Measurements from ENCODE around the gene CIRBP. TPM values are rescaled to one million over a fixed set of nuclear protein-coding genes. Genes with fewer than 3 reads are reported as not detected.
A peak's percentile ranks its signal among the peaks of the same experiment; 100 is the strongest.

The CIRBP gene
- total and polyA plus RNA-seq, 2 of the 13 experiments (the other 11 are each of a cell fraction or from before 2014, with no cell fraction given): 133 to 140 TPM

GRCh38 chr19:1272423-1273262, 3.5 kb downstream of the CIRBP start:
- Histone ChIP-seq H3K4me3 (replicated peaks in 1 of 3; ENCODE audit: insufficient read depth in 1 of 3, low read depth in 2 of 3, low read length in 3 of 3) (no peak overlapping the region), H3K79me2 (ENCODE audit: insufficient read depth, low read length) (peaks cover 38% of the 10 kb centered on the region), H4K20me1 (ENCODE audit: insufficient read depth, low read length) (peaks cover 36% of the 10 kb centered on the region), H2AFZ (ENCODE audit: low read length) (no peak overlapping the region), H3K9me3 (ENCODE audit: low read length) (no peaks in the 10 kb centered on the region), H3K27me3 (ENCODE audit: control insufficient read depth in 1 of 2, insufficient read depth in 2 of 2, low read length in 2 of 2) (no peaks in the 10 kb centered on the region), H3K27ac (ENCODE audit: extremely low read length, insufficient read depth, low read length) (no peak overlapping the region), H3K4me2 (ENCODE audit: low read depth, low read length) (no peak overlapping the region), H3K4me1 (ENCODE audit: insufficient read depth, low read length) (peaks cover 80% of the 10 kb centered on the region), H3K36me3 (replicated peaks in 1 of 2; ENCODE audit: control insufficient read depth in 1 of 2, insufficient read depth in 2 of 2, low read length in 2 of 2) (peaks cover 19 to 46% of the 10 kb centered on the region in 2 experiments), H3K9ac (ENCODE audit: insufficient read depth, low read depth, low read length) (no peak overlapping the region)
- DNase-seq (ENCODE audit: low spot score): no peak
- WGBS (ENCODE audit: low lambda C conversion rate): 93% methylated on average over 33 of the region's 33 CpGs
- TF ChIP-seq DRAP1 (CRISPR knock-in tag; IDR thresholded peaks at IDR 0.05): no peak
- TF ChIP-seq ZNF761 (CRISPR knock-in tag; conservative IDR thresholded peaks at IDR 0.05): no peak
- TF ChIP-seq KDM3A (CRISPR knock-in tag; IDR thresholded peaks at IDR 0.05; ENCODE audit: low read depth): no peak
- peak; percentile 11 for TF ChIP-seq RBFOX2 (IDR thresholded peaks at IDR 0.05; ENCODE audit: low read depth, low read length)
- in situ Hi-C loops (cut with HindIII; ENCODE audit: extremely low pct_ligation_motif_present, low pct_unique_long_range_greater_than_20kb) (no loop called here), intact Hi-C loops (cut with micrococcal nuclease; ENCODE audit: unreplicated experiment) (no loop called here)
- BruUV-seq (replicated peaks): no TSS peak
- POLR2A ChIA-PET: interaction anchor here (1.0 to 4.2 kb wide), 9 partner anchors 11 to 101 kb away, joined by 3 to 41 read pairs (median 5); no protein-coding TSS in a partner anchor
- no peak for ATAC-seq
- CTCF ChIA-PET (ENCODE audit: low intra/inter-chr PET ratio, low total read pairs): no interaction called here
- FAIRE-seq: no peak

- no TSS peak for BruUV-seq (replicated peaks)
- ATAC-seq: no peak
- peaks cover 72% of the 10 kb centered on the region for H3K4me1 ChIP-seq (ENCODE audit: insufficient read depth, low read length)
- ChIA-PET POLR2A (interaction anchor here (0.6 to 4.2 kb wide), 11 partner anchors 8 to 176 kb away, joined by 3 to 41 read pairs (median 3); partner anchors contain the start of gene ATP5F1D), CTCF (ENCODE audit: low intra/inter-chr PET ratio, low total read pairs) (no interaction called here)
- 96% methylated on average over 14 of the region's 25 CpGs for WGBS (ENCODE audit: low lambda C conversion rate)
- no peak overlapping the region for H3K4me2 ChIP-seq (ENCODE audit: low read depth, low read length)
- no peak for DNase-seq (ENCODE audit: low spot score)
- H3K27ac ChIP-seq (ENCODE audit: extremely low read length, insufficient read depth, low read length): no peak overlapping the region
- H2AFZ ChIP-seq (ENCODE audit: low read length): no peak overlapping the region
- H3K36me3 ChIP-seq (replicated peaks in 1 of 2; ENCODE audit: control insufficient read depth in 1 of 2, insufficient read depth in 2 of 2, low read length in 2 of 2): peaks cover 19 to 46% of the 10 kb centered on the region in 2 experiments
- no peak overlapping the region for H3K9ac ChIP-seq (ENCODE audit: insufficient read depth, low read depth, low read length)
- no peak overlapping the region for H3K4me3 ChIP-seq (replicated peaks in 1 of 3; ENCODE audit: insufficient read depth in 1 of 3, low read depth in 2 of 3, low read length in 3 of 3)
- no peak for FAIRE-seq
- no peaks in the 10 kb centered on the region for H3K9me3 ChIP-seq (ENCODE audit: low read length)
- intact Hi-C loops (cut with micrococcal nuclease; ENCODE audit: unreplicated experiment) (no loop called here), in situ Hi-C loops (cut with HindIII; ENCODE audit: extremely low pct_ligation_motif_present, low pct_unique_long_range_greater_than_20kb) (no loop called here)
- H3K27me3 ChIP-seq (ENCODE audit: control insufficient read depth in 1 of 2, insufficient read depth in 2 of 2, low read length in 2 of 2): no peaks in the 10 kb centered on the region
- peaks cover 36% of the 10 kb centered on the region for H4K20me1 ChIP-seq (ENCODE audit: insufficient read depth, low read length)
- H3K79me2 ChIP-seq (ENCODE audit: insufficient read depth, low read length): peaks cover 38% of the 10 kb centered on the region
- TF ChIP-seq HNRNPL (IDR thresholded peaks at IDR 0.05; ENCODE audit: low read depth, low read length) (0 out of 2 replicates have a peak, but pooled peaks have one; percentile 28), RBFOX2 (IDR thresholded peaks at IDR 0.05; ENCODE audit: low read depth, low read length) (peak; percentile 82), RFX1 (IDR thresholded peaks at IDR 0.05) (no peak), ZNF607 (CRISPR knock-in tag; IDR thresholded peaks at IDR 0.05; ENCODE audit: borderline replicate concordance) (no peak), PAF1 (CRISPR knock-in tag; IDR thresholded peaks at IDR 0.05) (peak; percentile 69; the same call in 1 of the 2 replicates), KDM2A (CRISPR knock-in tag; IDR thresholded peaks at IDR 0.05; ENCODE audit: borderline replicate concordance, low read depth) (no peak), TCF7 (IDR thresholded peaks at IDR 0.05; ENCODE audit: low read depth) (no peak), POLR2AphosphoS2 (IDR thresholded peaks at IDR 0.05; ENCODE audit: low read depth, low read length) (peak; percentile 26; the same call in 1 of the 2 replicates), ATF7 (IDR thresholded peaks at IDR 0.05) (no peak), ATF7 (CRISPR knock-in tag; IDR thresholded peaks at IDR 0.05) (no peak)
- TF ChIP-seq, protein P1, sequence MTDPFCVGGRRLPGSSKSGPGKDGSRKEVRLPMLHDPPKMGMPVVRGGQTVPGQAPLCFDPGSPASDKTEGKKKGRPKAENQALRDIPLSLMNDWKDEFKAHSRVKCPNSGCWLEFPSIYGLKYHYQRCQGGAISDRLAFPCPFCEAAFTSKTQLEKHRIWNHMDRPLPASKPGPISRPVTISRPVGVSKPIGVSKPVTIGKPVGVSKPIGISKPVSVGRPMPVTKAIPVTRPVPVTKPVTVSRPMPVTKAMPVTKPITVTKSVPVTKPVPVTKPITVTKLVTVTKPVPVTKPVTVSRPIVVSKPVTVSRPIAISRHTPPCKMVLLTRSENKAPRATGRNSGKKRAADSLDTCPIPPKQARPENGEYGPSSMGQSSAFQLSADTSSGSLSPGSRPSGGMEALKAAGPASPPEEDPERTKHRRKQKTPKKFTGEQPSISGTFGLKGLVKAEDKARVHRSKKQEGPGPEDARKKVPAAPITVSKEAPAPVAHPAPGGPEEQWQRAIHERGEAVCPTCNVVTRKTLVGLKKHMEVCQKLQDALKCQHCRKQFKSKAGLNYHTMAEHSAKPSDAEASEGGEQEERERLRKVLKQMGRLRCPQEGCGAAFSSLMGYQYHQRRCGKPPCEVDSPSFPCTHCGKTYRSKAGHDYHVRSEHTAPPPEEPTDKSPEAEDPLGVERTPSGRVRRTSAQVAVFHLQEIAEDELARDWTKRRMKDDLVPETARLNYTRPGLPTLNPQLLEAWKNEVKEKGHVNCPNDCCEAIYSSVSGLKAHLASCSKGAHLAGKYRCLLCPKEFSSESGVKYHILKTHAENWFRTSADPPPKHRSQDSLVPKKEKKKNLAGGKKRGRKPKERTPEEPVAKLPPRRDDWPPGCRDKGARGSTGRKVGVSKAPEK (CRISPR knock-in tag; IDR thresholded peaks at IDR 0.05; ENCODE audit: borderline replicate concordance): no peak
Observed at GRCh38 chr19:1273263-1274041, 4.3 kb downstream of the CIRBP start.

Data from HepG2 (cell line).